SK-N-SH (cell line): Measurements from ENCODE around the gene SPOCK3. TPM values are rescaled to one million over a fixed set of nuclear protein-coding genes. Genes with fewer than 3 reads are reported as not detected.

ENCODE experiments used
- CTCF ChIA-PET: fragments of 300-600, 350-600 bp; formaldehyde crosslinking; extraction: SDS; loops from one replicate; lab custom pipeline; 2021; lab: Yijun Ruan, JAX
- POLR2A ChIA-PET: fragments of 350-600 bp; sonication (Branson Sonifier 250); formaldehyde crosslinking; extraction: SDS; loops from one replicate; lab custom pipeline; 2020; ENCODE audit warnings: antibody characterized with exemption, inconsistent platforms; lab: Yijun Ruan, JAX
- DNase-seq: peaks from one replicate; pipeline ENCODE4 v3.0.0; 2012
- H2AFZ ChIP-seq: fragments of 200-600 bp; sonication (generic); 2 replicates; pipeline ENCODE4 v1.8.1; 2016; ENCODE audit warnings: antibody characterized with exemption, mild to moderate bottlenecking, low read depth
- H3F3A ChIP-seq: fragments of 200-600 bp; sonication (generic); replicated peaks from 2 replicates; pipeline ENCODE3; 2016; ENCODE audit warnings: antibody characterized with exemption, mild to moderate bottlenecking; ENCODE audit not compliant: insufficient read depth
- H3K27ac ChIP-seq, 2 experiments: fragments of 200-500 bp in 1 of 2; fragments of 200-600 bp in 1 of 2; sonication (Bioruptor generic) in 1 of 2; sonication (generic), shearing (Covaris generic) in 1 of 2; 2 replicates each; pipeline versions ENCODE4 v1.5.1 to v1.6.1; 2014 to 2016; ENCODE audit warnings: low read depth in 2 of 2, inconsistent platforms in 1 of 2, low read length in 1 of 2, mild to moderate bottlenecking in 1 of 2, mixed read lengths in 1 of 2
- H3K27me3 ChIP-seq: fragments of 200-600 bp; sonication (generic), shearing (Covaris generic); 2 replicates; pipeline ENCODE4 v1.6.1; 2016; ENCODE audit warnings: mixed run types; ENCODE audit not compliant: insufficient read depth
- H3K36me3 ChIP-seq, 2 experiments: fragments of 200-500 bp in 1 of 2; fragments of 200-600 bp in 1 of 2; sonication (Bioruptor generic) in 1 of 2; sonication (generic) in 1 of 2; replicated peaks in 1 of 2; 2 replicates each; pipeline versions ENCODE3 to v1.5.1; 2014 to 2016; ENCODE audit warnings: low read length in 1 of 2, mild to moderate bottlenecking in 1 of 2; ENCODE audit not compliant: insufficient read depth in 2 of 2, control insufficient read depth in 1 of 2
- H3K4me1 ChIP-seq, 2 experiments: fragments of 200-500 bp in 1 of 2; fragments of 200-600 bp in 1 of 2; sonication (Bioruptor generic) in 1 of 2; sonication (generic), shearing (Covaris generic) in 1 of 2; 2 replicates each; pipeline versions ENCODE4 v1.5.1 to v1.6.1; 2014 to 2016; ENCODE audit warnings: low read depth in 1 of 2, low read length in 1 of 2, mixed run types in 1 of 2; ENCODE audit not compliant: insufficient read depth in 2 of 2, control insufficient read depth in 1 of 2
- H3K4me2 ChIP-seq: fragments of 200-600 bp; sonication (generic), shearing (Covaris generic); 2 replicates; pipeline ENCODE4 v1.6.1; 2017; ENCODE audit warnings: mixed run types
- H3K4me3 ChIP-seq, 2 experiments: fragments of 200-500 bp in 1 of 2; fragments of 200-600 bp in 1 of 2; sonication (Bioruptor generic) in 1 of 2; sonication (generic), shearing (Covaris generic) in 1 of 2; 2 replicates each; pipeline versions ENCODE4 v1.5.1 to v1.8.1; 2014 to 2016; ENCODE audit warnings: low read depth in 2 of 2, inconsistent platforms in 1 of 2, low read length in 1 of 2, mild to moderate bottlenecking in 1 of 2, mixed read lengths in 1 of 2, moderate library complexity in 1 of 2
- H3K79me2 ChIP-seq: fragments of 200-600 bp; sonication (generic); 2 replicates; pipeline ENCODE4 v1.8.1; 2017; ENCODE audit warnings: mild to moderate bottlenecking; ENCODE audit not compliant: insufficient read depth
- H3K9ac ChIP-seq: fragments of 200-600 bp; sonication (generic); 2 replicates; pipeline ENCODE4 v1.6.1; 2017; ENCODE audit warnings: mixed run types
- H3K9me2 ChIP-seq: fragments of 200-600 bp; sonication (generic); 2 replicates; pipeline ENCODE4 v1.6.1; 2017; ENCODE audit warnings: mixed run types
- H3K9me3 ChIP-seq: fragments of 200-600 bp; sonication (generic); 2 replicates; pipeline ENCODE4 v1.6.1; 2017; ENCODE audit warnings: mixed run types, mild to moderate bottlenecking, moderate library complexity
- H4K20me1 ChIP-seq: fragments of 200-600 bp; sonication (generic); 2 replicates; pipeline ENCODE4 v1.6.1; 2017; ENCODE audit warnings: mild to moderate bottlenecking, mixed run types; ENCODE audit not compliant: insufficient read depth
- CTCF ChIP-seq: fragments of 200-600 bp; sonication (generic); IDR thresholded peaks from 2 replicates; pipeline ENCODE4 v1.6.1; 2017; ENCODE audit warnings: antibody characterized with exemption, mild to moderate bottlenecking, moderate library complexity
- ELF1 ChIP-seq: IDR thresholded peaks from 2 replicates; pipeline ENCODE4 v1.4.0; 2012
- EZH2phosphoT487 ChIP-seq: fragments of 200-600 bp; sonication (generic); IDR thresholded peaks from 2 replicates; pipeline ENCODE4 v1.6.1; 2017; ENCODE audit warnings: low read depth, mixed run types, mild to moderate bottlenecking, antibody characterized with exemption, moderate library complexity, borderline replicate concordance
- FOXJ3 ChIP-seq: sonication (generic); formaldehyde crosslinking; IDR thresholded peaks from 2 replicates; pipeline ENCODE4 v1.5.1; 2020; ENCODE audit warnings: mild to moderate bottlenecking, missing genetic modification reagents
- FOXM1 ChIP-seq: IDR thresholded peaks from 2 replicates; pipeline ENCODE4 v1.4.0; 2012; ENCODE audit warnings: low read depth, mild to moderate bottlenecking
- GABPA ChIP-seq: IDR thresholded peaks from 2 replicates; pipeline ENCODE4 v1.4.0; 2012; ENCODE audit warnings: low read depth, mild to moderate bottlenecking
- IRF3 ChIP-seq: fragments of 150-350 bp; IDR thresholded peaks from 2 replicates; pipeline ENCODE4 v1.6.1; 2016; ENCODE audit warnings: mild to moderate bottlenecking, low read depth, low read length
- MAX ChIP-seq: IDR thresholded peaks from 2 replicates; pipeline ENCODE4 v1.4.0; 2012; ENCODE audit warnings: low read depth
- MEF2A ChIP-seq: IDR thresholded peaks from 2 replicates; pipeline ENCODE4 v1.4.0; 2012; ENCODE audit warnings: low read depth, borderline replicate concordance
- MXI1 ChIP-seq: IDR thresholded peaks from 2 replicates; pipeline ENCODE4 v1.6.1; 2012; ENCODE audit warnings: mild to moderate bottlenecking, low read depth, low read length, improper control_type of control experiment
- NFIC ChIP-seq: IDR thresholded peaks from 2 replicates; pipeline ENCODE4 v1.4.0; 2012; ENCODE audit warnings: borderline replicate concordance
- RAD21 ChIP-seq: IDR thresholded peaks from 2 replicates; pipeline ENCODE4 v1.6.1; 2012; ENCODE audit warnings: mild to moderate bottlenecking, low read length
- RFX5 ChIP-seq: IDR thresholded peaks from 2 replicates; pipeline ENCODE4 v1.6.1; 2012; ENCODE audit warnings: mild to moderate bottlenecking, improper control_type of control experiment, low read length
- RXRA ChIP-seq: IDR thresholded peaks from 2 replicates; pipeline ENCODE4 v1.4.0; 2012; ENCODE audit warnings: low read depth, mild to moderate bottlenecking, borderline replicate concordance
- SMC3 ChIP-seq: IDR thresholded peaks from 2 replicates; pipeline ENCODE4 v1.6.1; 2012; ENCODE audit warnings: low read depth, low read length, improper control_type of control experiment
- TAF1 ChIP-seq: IDR thresholded peaks from 2 replicates; pipeline ENCODE4 v1.6.1; 2012; ENCODE audit warnings: low read depth, mild to moderate bottlenecking, low read length, moderate library complexity, borderline replicate concordance
- TCF12 ChIP-seq: IDR thresholded peaks from 2 replicates; pipeline ENCODE4 v1.4.0; 2012
- YY1 ChIP-seq: IDR thresholded peaks from 2 replicates; pipeline ENCODE4 v1.4.0; 2012; ENCODE audit warnings: low read depth, mild to moderate bottlenecking
- WGBS: methylation state at CpG from one replicate; pipeline ENCODE4 v1.1.6; 2017; ENCODE audit warnings: low lambda C conversion rate; 5-methylcytosine and 5-hydroxymethylcytosine counted together
- polyA plus RNA-seq, 3 experiments: library from polyadenylated mRNA; depleted of rRNA; stranded (reverse); fragments of >200 nt; gene quantifications; 2 replicates each; pipeline ENCODE4 v1.2.3, GENCODE V29; 2012

The SPOCK3 gene
- polyA plus RNA-seq, 1 of the 3 experiments (the other 2 are of a cell fraction) = not detected

GRCh38 chr4:166700592-166700991 is 533.7 kb downstream of the SPOCK3 start:
- Histone ChIP-seq H2AFZ (no peak overlapping the region), H3K4me1 (no peaks in the 10 kb centered on the region), H3K4me2 (no peak overlapping the region), H3K4me3 (no peak overlapping the region), H3K9me3 (no peaks in the 10 kb centered on the region), H3F3A (no peaks in the 10 kb centered on the region), H3K36me3 (no peaks in the 10 kb centered on the region), H3K27ac (no peak overlapping the region), H3K27me3 (no peaks in the 10 kb centered on the region), H4K20me1 (no peaks in the 10 kb centered on the region), H3K79me2 (no peaks in the 10 kb centered on the region), H3K9me2 (no peaks in the 10 kb centered on the region), H3K9ac (no peak overlapping the region)
- DNase-seq = no peak
- TF ChIP-seq IRF3 = no peak
- POLR2A ChIA-PET = no interaction called here
- CTCF ChIA-PET = no interaction called here
- WGBS = 32% methylated on average over 4 of the region's 4 CpGs

GRCh38 chr4:166688835-166689234 is 545.5 kb downstream of the SPOCK3 start:
- ChIA-PET CTCF (no interaction called here), POLR2A (no interaction called here)
- WGBS = 2% methylated on average over 2 of the region's 2 CpGs

More at GRCh38 chr4:166688835-166689234, 545.5 kb downstream of the SPOCK3 start:
- Histone ChIP-seq H4K20me1 (no peaks in the 10 kb centered on the region), H3K36me3 (no peaks in the 10 kb centered on the region), H3K79me2 (no peaks in the 10 kb centered on the region), H3K9me2 (no peaks in the 10 kb centered on the region), H3K27me3 (no peaks in the 10 kb centered on the region), H2AFZ (no peak overlapping the region), H3K4me3 (no peak overlapping the region), H3F3A (no peaks in the 10 kb centered on the region), H3K4me1 (no peaks in the 10 kb centered on the region), H3K27ac (no peak overlapping the region), H3K9me3 (no peaks in the 10 kb centered on the region), H3K4me2 (no peak overlapping the region), H3K9ac (no peak overlapping the region)
- DNase-seq = no peak
- TF ChIP-seq EZH2phosphoT487 = no peak
- no peak for TF ChIP-seq GABPA
- no peak for TF ChIP-seq FOXM1
- TF ChIP-seq TCF12 = no peak
- no peak for TF ChIP-seq MAX
- no peak for TF ChIP-seq SMC3
- no peak for TF ChIP-seq YY1
- no peak for TF ChIP-seq IRF3
- TF ChIP-seq MEF2A = no peak
- TF ChIP-seq TAF1 = no peak
- TF ChIP-seq CTCF = no peak
- no peak for TF ChIP-seq RXRA
- TF ChIP-seq MXI1 = no peak
- no peak for TF ChIP-seq FOXJ3
- no peak for TF ChIP-seq ELF1
- TF ChIP-seq RAD21 = no peak
- TF ChIP-seq NFIC = no peak
- TF ChIP-seq RFX5 = no peak
